Measurements from ENCODE around the gene LDLRAD4. TPM values are rescaled to one million over a fixed set of nuclear protein-coding genes. Genes with fewer than 3 reads are reported as not detected.

Gene LDLRAD4
- total RNA-seq, 1 donor from 2014 or later = 34.5 TPM

- no peak overlapping the region for H3K27ac Mint-ChIP-seq
- H3K4me3 Mint-ChIP-seq = no peak overlapping the region
- intact Hi-C loops (cut with micrococcal nuclease) = no loop called here
- H3K9me3 Mint-ChIP-seq = no peaks in the 10 kb centered on the region
- peaks cover 6% of the 10 kb centered on the region for H3K36me3 Mint-ChIP-seq (ENCODE audit: low read depth)
- H3K4me1 Mint-ChIP-seq (ENCODE audit: low read depth) = peaks cover 20% of the 10 kb centered on the region
- H3K27me3 Mint-ChIP-seq (ENCODE audit: insufficient read depth) = peaks cover 21% of the 10 kb centered on the region
- no peak for DNase-seq (ENCODE audit: low spot score)
Measured at GRCh38 chr18:13222856-13223281, 4.3 kb downstream of the LDLRAD4 start.

- no peak overlapping the region for H3K27ac Mint-ChIP-seq
- no peak overlapping the region for H3K4me3 Mint-ChIP-seq
- peaks cover 21% of the 10 kb centered on the region for H3K27me3 Mint-ChIP-seq (ENCODE audit: insufficient read depth)
- no peak for DNase-seq (ENCODE audit: low spot score)
- no peaks in the 10 kb centered on the region for H3K9me3 Mint-ChIP-seq
- intact Hi-C loops (cut with micrococcal nuclease) = no loop called here
- H3K36me3 Mint-ChIP-seq (ENCODE audit: low read depth) = peaks cover 6% of the 10 kb centered on the region
- peaks cover 20% of the 10 kb centered on the region for H3K4me1 Mint-ChIP-seq (ENCODE audit: low read depth)
Measured at GRCh38 chr18:13223311-13224143, 5.0 kb downstream of the LDLRAD4 start.

- no peak overlapping the region for H3K4me3 Mint-ChIP-seq
- peaks cover 9% of the 10 kb centered on the region for H3K4me1 Mint-ChIP-seq (ENCODE audit: low read depth)
- DNase-seq (ENCODE audit: low spot score) = no peak
- no peaks in the 10 kb centered on the region for H3K9me3 Mint-ChIP-seq
- H3K27me3 Mint-ChIP-seq (ENCODE audit: insufficient read depth) = peaks cover 5% of the 10 kb centered on the region
- H3K36me3 Mint-ChIP-seq (ENCODE audit: low read depth) = peaks cover 6% of the 10 kb centered on the region
- intact Hi-C loops (cut with micrococcal nuclease) = no loop called here
- no peak overlapping the region for H3K27ac Mint-ChIP-seq
Measured at GRCh38 chr18:13225261-13225660, 6.7 kb downstream of the LDLRAD4 start.

- no peak overlapping the region for H3K27ac Mint-ChIP-seq
- H3K4me3 Mint-ChIP-seq = no peak overlapping the region
- H3K36me3 Mint-ChIP-seq (ENCODE audit: low read depth) = peaks cover 4% of the 10 kb centered on the region
- no peaks in the 10 kb centered on the region for H3K9me3 Mint-ChIP-seq
- no peaks in the 10 kb centered on the region for H3K4me1 Mint-ChIP-seq (ENCODE audit: low read depth)
- DNase-seq (ENCODE audit: low spot score) = no peak
- intact Hi-C loops (cut with micrococcal nuclease) = no loop called here
- H3K27me3 Mint-ChIP-seq (ENCODE audit: insufficient read depth) = no peaks in the 10 kb centered on the region
Measured at GRCh38 chr18:13226533-13227144, 8.1 kb downstream of the LDLRAD4 start.

- no peak for DNase-seq (ENCODE audit: low spot score)
- H3K27me3 Mint-ChIP-seq (ENCODE audit: insufficient read depth) = no peaks in the 10 kb centered on the region
- intact Hi-C loops (cut with micrococcal nuclease) = no loop called here
- no peaks in the 10 kb centered on the region for H3K36me3 Mint-ChIP-seq (ENCODE audit: low read depth)
- no peaks in the 10 kb centered on the region for H3K4me1 Mint-ChIP-seq (ENCODE audit: low read depth)
- no peaks in the 10 kb centered on the region for H3K9me3 Mint-ChIP-seq
- H3K4me3 Mint-ChIP-seq = no peak overlapping the region
- no peak overlapping the region for H3K27ac Mint-ChIP-seq
Measured at GRCh38 chr18:13227910-13228309, 9.3 kb downstream of the LDLRAD4 start.

- Mint-ChIP-seq H3K36me3 (ENCODE audit: low read depth) (no peaks in the 10 kb centered on the region), H3K4me3 (no peak overlapping the region), H3K27me3 (ENCODE audit: insufficient read depth) (no peaks in the 10 kb centered on the region), H3K27ac (no peak overlapping the region), H3K4me1 (ENCODE audit: low read depth) (no peaks in the 10 kb centered on the region), H3K9me3 (no peaks in the 10 kb centered on the region)
- no peak for DNase-seq (ENCODE audit: low spot score)
- intact Hi-C loops (cut with micrococcal nuclease) = no loop called here
Measured at GRCh38 chr18:13229001-13229671, 10.6 kb downstream of the LDLRAD4 start.

- no peaks in the 10 kb centered on the region for H3K4me1 Mint-ChIP-seq (ENCODE audit: low read depth)
- H3K4me3 Mint-ChIP-seq = no peak overlapping the region
- no peak for DNase-seq (ENCODE audit: low spot score)
- H3K27me3 Mint-ChIP-seq (ENCODE audit: insufficient read depth) = no peaks in the 10 kb centered on the region
- no peaks in the 10 kb centered on the region for H3K9me3 Mint-ChIP-seq
- intact Hi-C loops (cut with micrococcal nuclease) = no loop called here
- no peak overlapping the region for H3K27ac Mint-ChIP-seq
- H3K36me3 Mint-ChIP-seq (ENCODE audit: low read depth) = no peaks in the 10 kb centered on the region
Measured at GRCh38 chr18:13231151-13231550, 12.6 kb downstream of the LDLRAD4 start.

- Mint-ChIP-seq H3K27ac (no peak overlapping the region), H3K27me3 (ENCODE audit: insufficient read depth) (no peaks in the 10 kb centered on the region), H3K36me3 (ENCODE audit: low read depth) (no peaks in the 10 kb centered on the region), H3K4me3 (no peak overlapping the region), H3K4me1 (ENCODE audit: low read depth) (no peaks in the 10 kb centered on the region), H3K9me3 (no peaks in the 10 kb centered on the region)
- no peak for DNase-seq (ENCODE audit: low spot score)
- intact Hi-C loops (cut with micrococcal nuclease) = no loop called here
Measured at GRCh38 chr18:13232086-13232917, 13.7 kb downstream of the LDLRAD4 start.

- H3K27me3 Mint-ChIP-seq (ENCODE audit: insufficient read depth) = no peaks in the 10 kb centered on the region
- H3K36me3 Mint-ChIP-seq (ENCODE audit: low read depth) = no peaks in the 10 kb centered on the region
- H3K4me1 Mint-ChIP-seq (ENCODE audit: low read depth) = no peaks in the 10 kb centered on the region
- no peak overlapping the region for H3K27ac Mint-ChIP-seq
- DNase-seq (ENCODE audit: low spot score) = no peak
- intact Hi-C loops (cut with micrococcal nuclease) = no loop called here
- H3K9me3 Mint-ChIP-seq = no peaks in the 10 kb centered on the region
- H3K4me3 Mint-ChIP-seq = no peak overlapping the region
Measured at GRCh38 chr18:13232971-13233786, 14.6 kb downstream of the LDLRAD4 start.

- Mint-ChIP-seq H3K4me3 (no peak overlapping the region), H3K36me3 (ENCODE audit: low read depth) (no peaks in the 10 kb centered on the region), H3K27me3 (ENCODE audit: insufficient read depth) (no peaks in the 10 kb centered on the region), H3K27ac (no peak overlapping the region), H3K4me1 (ENCODE audit: low read depth) (no peaks in the 10 kb centered on the region), H3K9me3 (no peaks in the 10 kb centered on the region)
- intact Hi-C loops (cut with micrococcal nuclease) = no loop called here
- no peak for DNase-seq (ENCODE audit: low spot score)
Measured at GRCh38 chr18:13233787-13234783, 15.5 kb downstream of the LDLRAD4 start.

- H3K27me3 Mint-ChIP-seq (ENCODE audit: insufficient read depth) = no peaks in the 10 kb centered on the region
Measured at GRCh38 chr18:13235421-13235831, 16.9 kb downstream of the LDLRAD4 start.

More at GRCh38 chr18:13235421-13235831, 16.9 kb downstream of the LDLRAD4 start:
- DNase-seq (ENCODE audit: low spot score) = no peak
- no peak overlapping the region for H3K27ac Mint-ChIP-seq
- H3K36me3 Mint-ChIP-seq (ENCODE audit: low read depth) = no peaks in the 10 kb centered on the region
- no peaks in the 10 kb centered on the region for H3K4me1 Mint-ChIP-seq (ENCODE audit: low read depth)
- intact Hi-C loops (cut with micrococcal nuclease) = no loop called here
- H3K4me3 Mint-ChIP-seq = no peak overlapping the region
- no peaks in the 10 kb centered on the region for H3K9me3 Mint-ChIP-seq

Data from activated T-helper 1 cell treated with anti-CD3 and anti-CD28 coated beads, Interleukin-12 subunit alpha, Interleukin-12 subunit beta, Interleukin-2, Interleukin-4 antibody, amounts not matched to agents 30 ng/mL and 10 ng/mL and 1 ng/mL, durations not matched to agents 14 hours and 24 hours and 36 hours (primary cell).